KG1 (cell line): ENCODE measurements around the gene OSGIN1.

Source experiments
- DNase-seq: peaks from one replicate; lab custom pipeline; 2025; lab: John Stamatoyannopoulos, UW

Gene OSGIN1

GRCh38 chr16:83957296-83957855, 4.3 kb downstream of the OSGIN1 start:
- DNase-seq, result no peak

- no peak for DNase-seq
These were observed 5.3 kb downstream of the OSGIN1 start for GRCh38 chr16:83958137-83958845.

GRCh38 chr16:83958846-83959565, 6.0 kb downstream of the OSGIN1 start:
- no peak for DNase-seq

GRCh38 chr16:83959656-83960434, 6.8 kb downstream of the OSGIN1 start:
- DNase-seq, result no peak

GRCh38 chr16:83960521-83961249, 7.6 kb downstream of the OSGIN1 start:
- no peak for DNase-seq

- no peak for DNase-seq
These were observed 8.6 kb downstream of the OSGIN1 start for GRCh38 chr16:83961591-83961990.

- DNase-seq, result no peak
These were observed 10.5 kb downstream of the OSGIN1 start for GRCh38 chr16:83963277-83964119.

GRCh38 chr16:83964684-83965443, 11.8 kb downstream of the OSGIN1 start:
- no peak for DNase-seq

- DNase-seq, result no peak
These were observed 12.6 kb downstream of the OSGIN1 start for GRCh38 chr16:83965444-83966152.

- no peak for DNase-seq
These were observed 13.2 kb downstream of the OSGIN1 start for GRCh38 chr16:83966153-83966696.

- no peak for DNase-seq
These were observed 14.1 kb downstream of the OSGIN1 start for GRCh38 chr16:83967091-83967490.

GRCh38 chr16:83967838-83968305, 14.8 kb downstream of the OSGIN1 start, which contains the start of gene NECAB2:
NECAB2 (plus strand) TSS chr16:83968244; CDS start chr16:83968649, 405 bp downstream.
- no peak for DNase-seq

GRCh38 chr16:83968306-83968851, 15.3 kb downstream of the OSGIN1 start:
- DNase-seq, result no peak

- DNase-seq, result no peak
These were observed 16.0 kb downstream of the OSGIN1 start for GRCh38 chr16:83968891-83969649.

GRCh38 chr16:83969771-83970429, 16.9 kb downstream of the OSGIN1 start:
- DNase-seq, result no peak

GRCh38 chr16:83970430-83970815, 17.4 kb downstream of the OSGIN1 start:
- DNase-seq, result no peak
